OCI-LY1 (cell line): Measurements from ENCODE around the gene ROBO1.

Experiments used
- H2AFZ ChIP-seq: fragments of 200-600 bp; sonication (generic), shearing (Covaris generic); 2 replicates; pipeline ENCODE4 v1.6.0; 2014; ENCODE audit warnings: antibody characterized with exemption, mild to moderate bottlenecking, low read length
- H3F3A ChIP-seq: fragments of 200-600 bp; sonication (generic), shearing (Covaris generic); 2 replicates; pipeline ENCODE4 v1.6.0; 2014; ENCODE audit warnings: mild to moderate bottlenecking, antibody characterized with exemption, low read length, moderate library complexity; ENCODE audit not compliant: insufficient read depth
- H3K27ac ChIP-seq: fragments of 200-600 bp; sonication (generic); 2 replicates; pipeline ENCODE4 v1.5.1; 2014; ENCODE audit warnings: low read length, mixed run types, mild to moderate bottlenecking, low read depth; ENCODE audit not compliant: poor library complexity, severe bottlenecking
- H3K27me3 ChIP-seq: fragments of 200-600 bp; sonication (generic); 2 replicates; pipeline ENCODE4 v1.6.0; 2014; ENCODE audit warnings: antibody characterized with exemption, mild to moderate bottlenecking, low read length, moderate library complexity; ENCODE audit not compliant: insufficient read depth
- H3K36me3 ChIP-seq: fragments of 200-600 bp; sonication (generic); 2 replicates; pipeline ENCODE4 v1.6.1; 2014; ENCODE audit warnings: mild to moderate bottlenecking, antibody characterized with exemption, low read length, moderate library complexity, mixed read lengths; ENCODE audit not compliant: insufficient read depth
- H3K4me1 ChIP-seq: fragments of 200-600 bp; sonication (generic); 2 replicates; pipeline ENCODE4 v1.5.1; 2014; ENCODE audit warnings: mild to moderate bottlenecking, low read length, moderate library complexity; ENCODE audit not compliant: insufficient read depth, severe bottlenecking
- H3K4me2 ChIP-seq: fragments of 200-600 bp; sonication (generic), shearing (Covaris generic); 2 replicates; pipeline ENCODE4 v1.6.1; 2014; ENCODE audit warnings: low read length
- H3K4me3 ChIP-seq: fragments of 200-600 bp; sonication (generic); 2 replicates; pipeline ENCODE4 v1.5.1; 2014; ENCODE audit warnings: low read length, low read depth, mild to moderate bottlenecking, mixed read lengths; ENCODE audit not compliant: poor library complexity, severe bottlenecking
- H3K79me2 ChIP-seq: fragments of 200-600 bp; shearing (Covaris generic); 2 replicates; pipeline ENCODE4 v1.6.1; 2016; ENCODE audit warnings: mixed run types, low read length, mixed read lengths; ENCODE audit not compliant: insufficient read depth
- H3K9ac ChIP-seq: fragments of 200-600 bp; sonication (generic), shearing (Covaris generic); 2 replicates; pipeline ENCODE4 v1.6.1; 2014; ENCODE audit warnings: mild to moderate bottlenecking, low read length, mixed read lengths
- H3K9me2 ChIP-seq: fragments of 200-600 bp; sonication (generic), shearing (Covaris generic); 2 replicates; pipeline ENCODE4 v1.6.1; 2014; ENCODE audit warnings: low read depth, mild to moderate bottlenecking, low read length, mixed read lengths
- H3K9me3 ChIP-seq: fragments of 200-600 bp; shearing (Covaris generic); 2 replicates; pipeline ENCODE4 v1.6.1; 2014; ENCODE audit warnings: low read length, mixed read lengths
- H4K20me1 ChIP-seq: fragments of 200-600 bp; sonication (generic), shearing (Covaris generic); 2 replicates; pipeline ENCODE4 v1.6.0; 2016; ENCODE audit warnings: mild to moderate bottlenecking, low read length; ENCODE audit not compliant: insufficient read depth
- EZH2 ChIP-seq: fragments of 200-600 bp; sonication (generic), shearing (Covaris generic); IDR thresholded peaks from 2 replicates; pipeline ENCODE4 v1.8.0; 2017; ENCODE audit warnings: borderline replicate concordance, mixed run types, mild to moderate bottlenecking, antibody characterized with exemption, low read length, moderate library complexity, mixed read lengths
- TF ChIP-seq, protein P1 (sequence below): fragments of 200-600 bp; sonication (generic), shearing (Covaris generic); IDR thresholded peaks from 2 replicates; pipeline ENCODE4 v1.5.1; 2017; ENCODE audit warnings: mild to moderate bottlenecking, antibody characterized with exemption, low read length, moderate library complexity, mixed read lengths

Gene ROBO1

GRCh38 chr3:78847603-78848002 lies 920.2 kb downstream of the ROBO1 start:
- H3K79me2 ChIP-seq = no peaks in the 10 kb centered on the region

DNA sequence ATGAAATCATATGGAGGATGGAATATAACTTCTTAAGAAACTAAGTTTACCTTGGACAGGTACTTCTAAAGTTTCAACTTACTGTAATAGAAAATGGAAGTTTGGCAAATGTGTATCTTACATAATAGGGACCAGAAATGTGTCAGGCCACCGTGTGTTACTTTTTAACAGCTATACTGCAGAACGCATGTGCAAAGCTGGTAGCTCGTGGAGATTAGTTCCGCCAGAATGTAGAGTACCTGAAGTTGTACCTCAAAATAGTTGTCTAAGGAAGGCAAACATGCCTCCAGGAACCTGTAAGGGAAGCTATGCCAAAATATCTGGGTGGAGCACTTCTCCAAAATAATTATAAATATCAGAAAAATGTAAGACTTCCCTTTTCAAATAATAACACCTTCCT lies 920.6 kb downstream of the ROBO1 start:
- Histone ChIP-seq H3K4me3 (no peak overlapping the region), H3K9ac (no peak overlapping the region), H3K36me3 (no peaks in the 10 kb centered on the region), H3K79me2 (no peaks in the 10 kb centered on the region), H4K20me1 (no peaks in the 10 kb centered on the region), H3K27me3 (no peaks in the 10 kb centered on the region), H3K9me3 (no peaks in the 10 kb centered on the region), H3K4me1 (no peaks in the 10 kb centered on the region), H3K4me2 (no peak overlapping the region), H3K9me2 (no peaks in the 10 kb centered on the region), H2AFZ (no peak overlapping the region), H3K27ac (no peak overlapping the region), H3F3A (no peaks in the 10 kb centered on the region)
- no peak for TF ChIP-seq EZH2
- TF ChIP-seq, protein P1, sequence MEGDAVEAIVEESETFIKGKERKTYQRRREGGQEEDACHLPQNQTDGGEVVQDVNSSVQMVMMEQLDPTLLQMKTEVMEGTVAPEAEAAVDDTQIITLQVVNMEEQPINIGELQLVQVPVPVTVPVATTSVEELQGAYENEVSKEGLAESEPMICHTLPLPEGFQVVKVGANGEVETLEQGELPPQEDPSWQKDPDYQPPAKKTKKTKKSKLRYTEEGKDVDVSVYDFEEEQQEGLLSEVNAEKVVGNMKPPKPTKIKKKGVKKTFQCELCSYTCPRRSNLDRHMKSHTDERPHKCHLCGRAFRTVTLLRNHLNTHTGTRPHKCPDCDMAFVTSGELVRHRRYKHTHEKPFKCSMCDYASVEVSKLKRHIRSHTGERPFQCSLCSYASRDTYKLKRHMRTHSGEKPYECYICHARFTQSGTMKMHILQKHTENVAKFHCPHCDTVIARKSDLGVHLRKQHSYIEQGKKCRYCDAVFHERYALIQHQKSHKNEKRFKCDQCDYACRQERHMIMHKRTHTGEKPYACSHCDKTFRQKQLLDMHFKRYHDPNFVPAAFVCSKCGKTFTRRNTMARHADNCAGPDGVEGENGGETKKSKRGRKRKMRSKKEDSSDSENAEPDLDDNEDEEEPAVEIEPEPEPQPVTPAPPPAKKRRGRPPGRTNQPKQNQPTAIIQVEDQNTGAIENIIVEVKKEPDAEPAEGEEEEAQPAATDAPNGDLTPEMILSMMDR = no peak

More at GRCh38 chr3:78847603-78848002, 920.2 kb downstream of the ROBO1 start:
- H3K9me2 ChIP-seq = no peaks in the 10 kb centered on the region
- no peaks in the 10 kb centered on the region for H3K4me1 ChIP-seq
- TF ChIP-seq EZH2 = no peak
- TF ChIP-seq, protein P1 = no peak
- H3K4me3 ChIP-seq = no peak overlapping the region
- no peak overlapping the region for H3K4me2 ChIP-seq
- H3K27me3 ChIP-seq = no peaks in the 10 kb centered on the region
- no peaks in the 10 kb centered on the region for H3K36me3 ChIP-seq
- no peak overlapping the region for H3K9ac ChIP-seq
- no peak overlapping the region for H3K27ac ChIP-seq
- no peaks in the 10 kb centered on the region for H4K20me1 ChIP-seq
- no peaks in the 10 kb centered on the region for H3K9me3 ChIP-seq
- no peak overlapping the region for H2AFZ ChIP-seq
- no peaks in the 10 kb centered on the region for H3F3A ChIP-seq

GRCh38 chr3:78846718-78847117 lies 921.1 kb downstream of the ROBO1 start:
- H3K27ac ChIP-seq = no peak overlapping the region
- H3K79me2 ChIP-seq = no peaks in the 10 kb centered on the region
- H2AFZ ChIP-seq = no peak overlapping the region
- no peaks in the 10 kb centered on the region for H3K36me3 ChIP-seq
- H3K9me2 ChIP-seq = no peaks in the 10 kb centered on the region
- no peaks in the 10 kb centered on the region for H4K20me1 ChIP-seq
- H3K27me3 ChIP-seq = no peaks in the 10 kb centered on the region
- no peaks in the 10 kb centered on the region for H3K9me3 ChIP-seq
- H3K9ac ChIP-seq = no peak overlapping the region
- no peak overlapping the region for H3K4me2 ChIP-seq
- no peaks in the 10 kb centered on the region for H3K4me1 ChIP-seq
- TF ChIP-seq, protein P1 = no peak
- TF ChIP-seq EZH2 = no peak
- H3F3A ChIP-seq = no peaks in the 10 kb centered on the region
- no peak overlapping the region for H3K4me3 ChIP-seq
